ENCODE results near the gene ZCCHC24.

The ZCCHC24 gene

GRCh38 chr10:79472951-79473350 is 27.5 kb upstream of the ZCCHC24 start:
- Histone ChIP-seq H3K27ac (no peak overlapping the region), H3K4me3 (no peak overlapping the region)
- no peak for TF ChIP-seq CTCF (IDR thresholded peaks at IDR 0.05)
- DNase-seq (ENCODE audit: low spot score), result no peak

GRCh38 chr10:79472449-79472848 is 27.0 kb upstream of the ZCCHC24 start:
- Histone ChIP-seq H3K4me3 (no peak overlapping the region), H3K27ac (no peak overlapping the region)
- no peak for TF ChIP-seq CTCF (IDR thresholded peaks at IDR 0.05)
- DNase-seq (ENCODE audit: low spot score), result no peak

- Histone ChIP-seq H3K4me3 (no peak overlapping the region), H3K27ac (no peak overlapping the region)
- no peak for DNase-seq (ENCODE audit: low spot score)
- no peak for TF ChIP-seq CTCF (IDR thresholded peaks at IDR 0.05)
Observed at GRCh38 chr10:79471776-79472175, 26.4 kb upstream of the ZCCHC24 start.

GRCh38 chr10:79470096-79470495 is 24.7 kb upstream of the ZCCHC24 start:
- H3K27ac ChIP-seq, result no peak overlapping the region
- H3K4me3 ChIP-seq, result no peak overlapping the region
- no peak for TF ChIP-seq CTCF (IDR thresholded peaks at IDR 0.05)
- no peak for DNase-seq (ENCODE audit: low spot score)

- H3K4me3 ChIP-seq, result no peak overlapping the region
- DNase-seq (ENCODE audit: low spot score), result no peak
- TF ChIP-seq CTCF (IDR thresholded peaks at IDR 0.05), result no peak
- H3K27ac ChIP-seq, result no peak overlapping the region
Observed at GRCh38 chr10:79468841-79469585, 23.6 kb upstream of the ZCCHC24 start.

- no peak for DNase-seq (ENCODE audit: low spot score)
- Histone ChIP-seq H3K4me3 (no peak overlapping the region), H3K27ac (peak overlapping the region in 1 of 2 donors; percentile 30)
- TF ChIP-seq CTCF (IDR thresholded peaks at IDR 0.05), result no peak
Observed at GRCh38 chr10:79468015-79468560, 22.7 kb upstream of the ZCCHC24 start.

- no peak for TF ChIP-seq CTCF (IDR thresholded peaks at IDR 0.05)
- Histone ChIP-seq H3K27ac (no peak overlapping the region), H3K4me3 (no peak overlapping the region)
- no peak for DNase-seq (ENCODE audit: low spot score)
Observed at GRCh38 chr10:79465341-79465740, 19.9 kb upstream of the ZCCHC24 start.
